Loucy (cell line): ENCODE results near the gene LIMK2.
"Not testable (repeated sequence)": the region's sequence is repeated elsewhere in the genome, so short reads cannot be mapped to it uniquely, and the experiment has no call there.

Experiments
- EZH2phosphoT487 ChIP-seq: fragments of 200-600 bp; IDR thresholded peaks from 2 replicates; pipeline ENCODE4 v1.6.1; 2018; ENCODE audit warnings: antibody characterized with exemption, mild to moderate bottlenecking, moderate library complexity, borderline replicate concordance
- TF ChIP-seq, protein P1 (sequence below): fragments of 200-600 bp; sonication (generic); conservative IDR thresholded peaks from 2 replicates; pipeline ENCODE4 v1.5.1; 2014; ENCODE audit warnings: mild to moderate bottlenecking, antibody characterized with exemption, low read length

GRCh38 chr22:31206460-31206859 is 5.6 kb upstream of the LIMK2 start:
- TF ChIP-seq, protein P1, sequence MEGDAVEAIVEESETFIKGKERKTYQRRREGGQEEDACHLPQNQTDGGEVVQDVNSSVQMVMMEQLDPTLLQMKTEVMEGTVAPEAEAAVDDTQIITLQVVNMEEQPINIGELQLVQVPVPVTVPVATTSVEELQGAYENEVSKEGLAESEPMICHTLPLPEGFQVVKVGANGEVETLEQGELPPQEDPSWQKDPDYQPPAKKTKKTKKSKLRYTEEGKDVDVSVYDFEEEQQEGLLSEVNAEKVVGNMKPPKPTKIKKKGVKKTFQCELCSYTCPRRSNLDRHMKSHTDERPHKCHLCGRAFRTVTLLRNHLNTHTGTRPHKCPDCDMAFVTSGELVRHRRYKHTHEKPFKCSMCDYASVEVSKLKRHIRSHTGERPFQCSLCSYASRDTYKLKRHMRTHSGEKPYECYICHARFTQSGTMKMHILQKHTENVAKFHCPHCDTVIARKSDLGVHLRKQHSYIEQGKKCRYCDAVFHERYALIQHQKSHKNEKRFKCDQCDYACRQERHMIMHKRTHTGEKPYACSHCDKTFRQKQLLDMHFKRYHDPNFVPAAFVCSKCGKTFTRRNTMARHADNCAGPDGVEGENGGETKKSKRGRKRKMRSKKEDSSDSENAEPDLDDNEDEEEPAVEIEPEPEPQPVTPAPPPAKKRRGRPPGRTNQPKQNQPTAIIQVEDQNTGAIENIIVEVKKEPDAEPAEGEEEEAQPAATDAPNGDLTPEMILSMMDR: not testable (repeated sequence)
- TF ChIP-seq EZH2phosphoT487: not testable (repeated sequence)
